H9 (cell line): ENCODE measurements around the gene TCEA2. TPM values are rescaled to one million over a fixed set of nuclear protein-coding genes. Genes with fewer than 3 reads are reported as not detected.

Experiments
- DNase-seq: peaks from one replicate; pipeline ENCODE4 v3.0.0-alpha.2; 2017
- H2AFZ ChIP-seq: one replicate; pipeline ENCODE4 v1.6.1; 2013; ENCODE audit warnings: mild to moderate bottlenecking, low read length, control low read depth, moderate library complexity
- H2AK5ac ChIP-seq: 2 replicates; pipeline ENCODE4 v1.6.1; 2013; ENCODE audit warnings: low read length, control low read depth, mixed read lengths; ENCODE audit not compliant: insufficient read length
- H2BK120ac ChIP-seq: one replicate; pipeline ENCODE4 v1.6.1; 2013; ENCODE audit warnings: low read depth, mild to moderate bottlenecking, low read length, control low read depth, inconsistent platforms; ENCODE audit not compliant: poor library complexity, severe bottlenecking
- H2BK12ac ChIP-seq: 2 replicates; pipeline ENCODE4 v1.6.1; 2013; ENCODE audit warnings: low read length, control low read depth, mixed read lengths, low read depth; ENCODE audit not compliant: insufficient read length
- H2BK15ac ChIP-seq: 2 replicates; pipeline ENCODE4 v1.6.1; 2013; ENCODE audit warnings: low read depth, low read length, control low read depth
- H2BK20ac ChIP-seq: one replicate; pipeline ENCODE4 v1.6.1; 2013; ENCODE audit warnings: low read depth, mild to moderate bottlenecking, low read length, control low read depth, inconsistent platforms; ENCODE audit not compliant: poor library complexity, severe bottlenecking
- H2BK5ac ChIP-seq: 2 replicates; pipeline ENCODE4 v1.6.1; 2013; ENCODE audit warnings: low read length, control low read depth, mixed read lengths; ENCODE audit not compliant: insufficient read length
- H3K14ac ChIP-seq: 2 replicates; pipeline ENCODE4 v1.6.1; 2013; ENCODE audit warnings: low read length, control low read depth; ENCODE audit not compliant: insufficient read depth
- H3K18ac ChIP-seq: 2 replicates; pipeline ENCODE4 v1.6.1; 2013; ENCODE audit warnings: low read depth, mild to moderate bottlenecking, mixed read lengths, low read length, control low read depth; ENCODE audit not compliant: insufficient read length
- H3K23ac ChIP-seq: 2 replicates; pipeline ENCODE4 v1.6.1; 2013; ENCODE audit warnings: low read length, control low read depth, mixed read lengths, low read depth; ENCODE audit not compliant: insufficient read length
- H3K23me2 ChIP-seq: 2 replicates; pipeline ENCODE4 v1.6.1; 2013; ENCODE audit warnings: low read depth, mild to moderate bottlenecking, mixed read lengths, low read length, control low read depth; ENCODE audit not compliant: insufficient read length, poor library complexity, severe bottlenecking
- H3K27ac ChIP-seq: 2 replicates; pipeline ENCODE4 v1.5.1; 2013; ENCODE audit warnings: low read length, control low read depth, mixed read lengths, low read depth; ENCODE audit not compliant: insufficient read length
- H3K27me3 ChIP-seq: 2 replicates; pipeline ENCODE4 v1.6.1; 2013; ENCODE audit warnings: low read length, control low read depth, inconsistent platforms; ENCODE audit not compliant: insufficient read depth
- H3K4ac ChIP-seq: 2 replicates; pipeline ENCODE4 v1.6.1; 2013; ENCODE audit warnings: low read depth, mild to moderate bottlenecking, control low read depth, inconsistent platforms, low read length, moderate library complexity
- H3K4me1 ChIP-seq: 2 replicates; pipeline ENCODE4 v1.6.1; 2013; ENCODE audit warnings: low read length, control low read depth, inconsistent platforms; ENCODE audit not compliant: insufficient read depth
- H3K4me2 ChIP-seq: 2 replicates; pipeline ENCODE4 v1.6.1; 2013; ENCODE audit warnings: low read length, control low read depth, mixed read lengths; ENCODE audit not compliant: insufficient read length, insufficient read depth
- H3K56ac ChIP-seq: 2 replicates; pipeline ENCODE4 v1.6.1; 2013; ENCODE audit warnings: low read depth, mild to moderate bottlenecking, mixed read lengths, low read length, control low read depth; ENCODE audit not compliant: insufficient read length
- H3K79me1 ChIP-seq: 2 replicates; pipeline ENCODE4 v1.6.1; 2013; ENCODE audit warnings: low read depth, mild to moderate bottlenecking, moderate library complexity, low read length, control low read depth, inconsistent platforms; ENCODE audit not compliant: insufficient read depth, poor library complexity, severe bottlenecking
- H3K79me2 ChIP-seq: 2 replicates; pipeline ENCODE4 v1.6.1; 2013; ENCODE audit warnings: low read length, control low read depth, inconsistent platforms; ENCODE audit not compliant: insufficient read depth
- H3K9ac ChIP-seq: 2 replicates; pipeline ENCODE4 v1.6.1; 2013; ENCODE audit warnings: low read length, control low read depth, mixed read lengths; ENCODE audit not compliant: insufficient read length; ENCODE audit errors: extremely low read depth
- H3K9me3 ChIP-seq: one replicate; pipeline ENCODE4 v1.6.1; 2013; ENCODE audit warnings: low read depth, low read length, inconsistent platforms; ENCODE audit not compliant: control insufficient read depth
- H3T11ph ChIP-seq: one replicate; pipeline ENCODE4 v1.6.1; 2013; ENCODE audit warnings: mild to moderate bottlenecking, low read length, control low read depth, inconsistent platforms
- H4K20me1 ChIP-seq: one replicate; pipeline ENCODE4 v1.6.1; 2013; ENCODE audit not compliant: control insufficient read depth, insufficient read length, insufficient read depth
- H4K5ac ChIP-seq: 2 replicates; pipeline ENCODE4 v1.6.1; 2013; ENCODE audit warnings: low read depth, mild to moderate bottlenecking, mixed read lengths, low read length, control low read depth; ENCODE audit not compliant: insufficient read length
- H4K8ac ChIP-seq: replicated peaks from 2 replicates; pipeline ENCODE4 v1.6.1; 2013; ENCODE audit warnings: low read length, control low read depth, mixed read lengths, low read depth; ENCODE audit not compliant: insufficient read length
- H4K91ac ChIP-seq: 2 replicates; pipeline ENCODE4 v1.6.1; 2013; ENCODE audit warnings: low read depth, mild to moderate bottlenecking, moderate library complexity, mixed read lengths, low read length, control low read depth; ENCODE audit not compliant: insufficient read length
- H3K27ac Mint-ChIP-seq, 3 experiments: 2 replicates in 2 of 3; 3 replicates in 1 of 3; pipeline ENCODE4 v1.8.0; 2020 to 2021; ENCODE audit warnings: mixed read lengths in 3 of 3, mild to moderate bottlenecking in 1 of 3, moderate library complexity in 1 of 3
- H3K27me3 Mint-ChIP-seq: 2 replicates; pipeline ENCODE4 v1.8.0; 2021; ENCODE audit warnings: low read depth, mild to moderate bottlenecking, moderate library complexity, mixed read lengths
- H3K36me3 Mint-ChIP-seq, 3 experiments: 2 replicates in 2 of 3; 3 replicates in 1 of 3; pipeline ENCODE4 v1.8.0; 2020 to 2021; ENCODE audit warnings: low read depth in 3 of 3, mixed read lengths in 3 of 3; ENCODE audit not compliant: insufficient read depth in 1 of 3
- H3K4me1 Mint-ChIP-seq, 2 experiments: 2 replicates each; pipeline ENCODE4 v1.8.0; 2020; ENCODE audit warnings: mixed read lengths in 2 of 2
- H3K4me3 Mint-ChIP-seq, 2 experiments: 2 replicates in 1 of 2; 3 replicates in 1 of 2; pipeline ENCODE4 v1.8.0; 2020 to 2021; ENCODE audit warnings: mild to moderate bottlenecking in 2 of 2, mixed read lengths in 2 of 2, moderate library complexity in 1 of 2
- H3K9me3 Mint-ChIP-seq, 2 experiments: 2 replicates in 1 of 2; 3 replicates in 1 of 2; pipeline ENCODE4 v1.8.0; 2020; ENCODE audit warnings: mild to moderate bottlenecking in 2 of 2, mixed read lengths in 2 of 2, moderate library complexity in 1 of 2
- CTCF ChIP-seq: fragments of 200-600 bp; sonication (generic); conservative IDR thresholded peaks from 3 replicates; pipeline ENCODE4 v1.8.0; 2021; ENCODE audit warnings: antibody characterized with exemption, mild to moderate bottlenecking
- WGBS: extraction: QIAGEN DNeasy Blood & Tissue Kit; methylation state at CpG from one replicate; pipeline ENCODE4 v1.1.7; 2013; ENCODE audit warnings: missing lambda C conversion rate, low lambda C conversion rate, mixed read lengths; ENCODE audit not compliant: insufficient read length; ENCODE audit errors: extremely low coverage; 5-methylcytosine and 5-hydroxymethylcytosine counted together
- total RNA-seq: library from RNA; stranded (reverse); gene quantifications from 2 replicates; pipeline ENCODE4 v1.2.1, GENCODE V29; 2021

TCEA2 gene
- total RNA-seq, 1 experiment from 2014 or later, result 51.7 TPM

- H3K23ac ChIP-seq, result no peak within 1 kb of the TSS
- peak; percentile 53 for DNase-seq
- H3K79me2 ChIP-seq, result no peaks in the 10 kb centered on the region
- TF ChIP-seq CTCF, result no peak
- no peak within 1 kb of the TSS for H4K5ac ChIP-seq
- WGBS, result no CpG with 5 or more reads among the region's 111 CpGs
- no peaks in the 10 kb centered on the region for H3K9me3 ChIP-seq
- H3K9ac ChIP-seq, result no peak within 1 kb of the TSS
- no peak within 1 kb of the TSS for H3T11ph ChIP-seq
- no peaks in the 10 kb centered on the region for H3K23me2 ChIP-seq
- H3K27me3 Mint-ChIP-seq, result peaks cover 76% of the 10 kb centered on the region
- no peak within 1 kb of the TSS for H2AFZ ChIP-seq
- no peaks in the 10 kb centered on the region for H3K4me1 ChIP-seq
- no peak within 1 kb of the TSS for H2BK120ac ChIP-seq
- H2BK5ac ChIP-seq, result no peak within 1 kb of the TSS
- H2BK15ac ChIP-seq, result no peak within 1 kb of the TSS
- H3K27ac Mint-ChIP-seq, result no peak within 1 kb of the TSS
- H3K14ac ChIP-seq, result no peak within 1 kb of the TSS
- no peaks in the 10 kb centered on the region for H4K20me1 ChIP-seq
- H3K27me3 ChIP-seq, result peaks cover 26% of the 10 kb centered on the region; the same call in 1 of the 2 replicates
- peaks cover 22 to 31% of the 10 kb centered on the region in 2 experiments for H3K4me1 Mint-ChIP-seq
- no peak within 1 kb of the TSS for H2BK20ac ChIP-seq
- peaks cover 0 to 2% (median 0%) of the 10 kb centered on the region in 3 experiments; a peak in 2 of 7 replicates for H3K36me3 Mint-ChIP-seq
- H3K4me2 ChIP-seq, result peak within 1 kb of the TSS; percentile 7
- no peaks in the 10 kb centered on the region for H3K79me1 ChIP-seq
- H4K91ac ChIP-seq, result no peak within 1 kb of the TSS
- H3K27ac ChIP-seq, result no peak within 1 kb of the TSS
- H3K9me3 Mint-ChIP-seq, result peaks cover 0 to 3% of the 10 kb centered on the region in 2 experiments; a peak in 1 of 5 replicates
- peak within 1 kb of the TSS; percentile 56 to 75 for H3K4me3 Mint-ChIP-seq
- no peak within 1 kb of the TSS for H4K8ac ChIP-seq
- H3K56ac ChIP-seq, result no peak within 1 kb of the TSS
- no peak within 1 kb of the TSS for H2AK5ac ChIP-seq
- H2BK12ac ChIP-seq, result no peak within 1 kb of the TSS
- H3K18ac ChIP-seq, result no peak within 1 kb of the TSS
- H3K4ac ChIP-seq, result no peak within 1 kb of the TSS
These were observed 13.7 kb upstream of the TCEA2 start, which contains the start of gene SOX18 for GRCh38 chr20:64049060-64049877. Gene SOX18 (minus strand): TSS chr20:64049639. CDS start chr20:64049516, 123 bp downstream.
